GM23248 (cell line): ENCODE measurements around the gene TRAF4.

Source experiments
- EZH2 ChIP-seq: fragments of 200-600 bp; sonication (generic); IDR thresholded peaks from 2 replicates; pipeline ENCODE4 v1.6.1; 2018; ENCODE audit warnings: antibody characterized with exemption, mild to moderate bottlenecking; ENCODE audit not compliant: insufficient read depth, poor library complexity, severe bottlenecking
- EZH2phosphoT487 ChIP-seq: fragments of 200-600 bp; sonication (generic); IDR thresholded peaks from 2 replicates; pipeline ENCODE4 v1.6.1; 2018; ENCODE audit warnings: antibody characterized with exemption, moderate library complexity, mild to moderate bottlenecking, low read depth; ENCODE audit not compliant: insufficient read depth

GRCh38 chr17:28737770-28738679 lies 5.8 kb upstream of the TRAF4 start:
- no peak for TF ChIP-seq EZH2phosphoT487
- no peak for TF ChIP-seq EZH2
